Omental fat pad (tissue), 4 donors: ENCODE measurements around the gene ELP2. TPM values are rescaled to one million over a fixed set of nuclear protein-coding genes. Genes with fewer than 3 reads are reported as not detected.
"Not testable (repeated sequence)": the region's sequence is repeated elsewhere in the genome, so short reads cannot be mapped to it uniquely, and the experiment has no call there.

Experiments used
- ATAC-seq: fragments of 150-250 bp; one replicate; pipeline ENCODE4 v1.9.1; 2016; ENCODE audit warnings: mild to moderate bottlenecking, moderate library complexity; ENCODE audit not compliant: low FRiP score
- DNase-seq: peaks from one replicate; pipeline ENCODE4 v3.0.0-alpha.2; 2019; ENCODE audit warnings: low spot score
- total RNA-seq, 4 donors: library from RNA; depleted of rRNA; stranded (reverse); fragments of >200 nt; gene quantifications; one replicate each; pipeline ENCODE4 v1.1.0, GENCODE V29; 2016
- TF ChIP-seq, protein P1 (sequence below), 3 donors: fragments of 450-650 bp; IDR thresholded peaks; one replicate each; pipeline ENCODE4 v1.5.1; 2016 to 2017; ENCODE audit warnings: antibody characterized with exemption in 3 of 3, mild to moderate bottlenecking in 3 of 3, moderate library complexity in 2 of 3

The ELP2 gene
- total RNA-seq, 4 donors from 2014 or later: 43.6 to 62.3 (median 57.7) TPM

DNA sequence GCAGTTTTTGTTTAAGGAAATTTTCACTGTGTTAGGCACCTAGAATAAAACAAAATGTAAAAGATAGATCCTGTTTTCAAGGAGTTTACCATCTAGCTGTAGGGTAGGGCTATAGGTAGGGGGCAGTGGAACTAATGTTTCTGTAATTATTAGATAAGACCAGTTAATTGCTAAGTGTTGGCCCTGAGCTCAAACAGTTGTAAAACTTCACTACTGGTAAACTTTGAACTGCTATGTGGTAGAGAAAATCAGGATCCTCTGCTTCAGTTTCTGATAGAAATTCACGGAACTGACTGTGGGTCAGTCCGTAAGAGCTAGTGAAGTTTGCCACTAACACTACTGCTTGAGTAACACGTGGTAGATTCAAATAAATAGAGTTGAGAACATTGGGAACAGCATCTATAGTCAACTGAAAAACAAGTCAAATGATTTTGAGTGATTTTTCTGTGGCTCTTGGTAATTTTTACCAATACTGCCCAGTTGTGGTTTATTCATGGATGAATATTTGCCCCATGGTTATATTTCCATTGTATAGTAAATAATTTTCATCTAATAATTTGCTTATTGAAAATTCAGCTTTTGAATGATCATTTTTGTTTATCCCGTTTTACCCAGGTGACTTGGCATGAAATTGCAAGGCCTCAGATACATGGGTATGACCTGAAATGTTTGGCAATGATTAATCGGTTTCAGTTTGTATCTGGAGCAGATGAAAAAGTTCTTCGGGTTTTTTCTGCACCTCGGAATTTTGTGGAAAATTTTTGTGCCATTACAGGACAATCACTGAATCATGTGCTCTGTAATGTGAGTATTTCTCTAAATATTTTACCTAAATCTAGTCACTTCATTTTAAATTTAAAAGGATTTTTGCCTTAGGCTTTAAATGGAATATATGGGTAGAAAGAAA lies 26.4 kb downstream of the ELP2 start:
- DNase-seq (no peak), ATAC-seq (no peak)
- TF ChIP-seq, protein P1, sequence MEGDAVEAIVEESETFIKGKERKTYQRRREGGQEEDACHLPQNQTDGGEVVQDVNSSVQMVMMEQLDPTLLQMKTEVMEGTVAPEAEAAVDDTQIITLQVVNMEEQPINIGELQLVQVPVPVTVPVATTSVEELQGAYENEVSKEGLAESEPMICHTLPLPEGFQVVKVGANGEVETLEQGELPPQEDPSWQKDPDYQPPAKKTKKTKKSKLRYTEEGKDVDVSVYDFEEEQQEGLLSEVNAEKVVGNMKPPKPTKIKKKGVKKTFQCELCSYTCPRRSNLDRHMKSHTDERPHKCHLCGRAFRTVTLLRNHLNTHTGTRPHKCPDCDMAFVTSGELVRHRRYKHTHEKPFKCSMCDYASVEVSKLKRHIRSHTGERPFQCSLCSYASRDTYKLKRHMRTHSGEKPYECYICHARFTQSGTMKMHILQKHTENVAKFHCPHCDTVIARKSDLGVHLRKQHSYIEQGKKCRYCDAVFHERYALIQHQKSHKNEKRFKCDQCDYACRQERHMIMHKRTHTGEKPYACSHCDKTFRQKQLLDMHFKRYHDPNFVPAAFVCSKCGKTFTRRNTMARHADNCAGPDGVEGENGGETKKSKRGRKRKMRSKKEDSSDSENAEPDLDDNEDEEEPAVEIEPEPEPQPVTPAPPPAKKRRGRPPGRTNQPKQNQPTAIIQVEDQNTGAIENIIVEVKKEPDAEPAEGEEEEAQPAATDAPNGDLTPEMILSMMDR (IDR thresholded peaks at IDR 0.05): no peak

DNA sequence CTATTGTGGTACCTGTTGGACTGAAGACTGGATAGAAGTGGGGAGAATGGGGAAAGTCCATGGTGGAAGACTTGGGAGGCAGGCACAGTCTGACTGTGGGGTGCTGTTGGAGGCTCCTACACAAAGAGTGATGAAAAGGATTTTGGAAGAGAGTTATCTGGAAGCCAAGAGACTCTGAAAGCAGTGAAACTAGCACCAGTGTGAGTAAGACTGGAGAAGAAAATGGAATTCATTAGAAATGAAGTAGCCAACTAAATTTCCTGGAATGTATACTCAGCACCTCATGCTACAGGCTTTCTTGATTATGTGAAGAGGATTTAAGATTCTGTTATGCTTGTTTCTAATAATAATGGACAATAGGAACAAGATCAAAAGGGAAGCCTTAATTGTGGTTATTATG lies 27.7 kb downstream of the ELP2 start:
- DNase-seq (no peak), ATAC-seq (no peak)
- TF ChIP-seq, protein P1 (IDR thresholded peaks at IDR 0.05): no peak

- DNase-seq (no peak), ATAC-seq (no peak)
- TF ChIP-seq, protein P1 (IDR thresholded peaks at IDR 0.05): no peak
Observed at GRCh38 chr18:36158266-36158867, 28.7 kb downstream of the ELP2 start.

DNA sequence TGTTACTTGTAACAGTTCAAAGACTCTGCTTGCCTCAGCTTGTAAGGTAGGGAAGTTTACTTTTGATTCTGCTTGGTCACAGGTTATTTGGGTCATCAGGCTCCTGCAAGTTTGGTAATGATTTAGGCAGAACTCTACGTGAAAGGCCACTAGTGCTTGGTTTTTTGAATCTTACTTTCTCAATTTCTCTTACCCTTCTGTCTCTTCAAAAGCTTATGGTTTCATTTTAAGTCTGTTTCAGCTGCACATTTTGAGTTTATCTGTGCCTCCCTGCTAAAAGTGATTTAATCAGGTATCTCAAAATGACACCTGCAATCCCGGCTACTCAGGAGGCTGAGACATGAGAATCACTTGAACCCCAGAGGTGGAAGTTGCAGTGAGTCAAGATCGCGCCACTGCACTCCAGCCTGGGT lies 31.3 kb downstream of the ELP2 start:
- no peak for ATAC-seq
- TF ChIP-seq, protein P1 (IDR thresholded peaks at IDR 0.05): no peak
- no peak for DNase-seq

- DNase-seq (no peak), ATAC-seq (no peak)
- TF ChIP-seq, protein P1 (IDR thresholded peaks at IDR 0.05): no peak
Observed at GRCh38 chr18:36162981-36163380, 33.3 kb downstream of the ELP2 start.

- no peak for ATAC-seq
- DNase-seq: no peak
- TF ChIP-seq, protein P1 (IDR thresholded peaks at IDR 0.05): no peak
Observed at GRCh38 chr18:36167692-36168218, 38.1 kb downstream of the ELP2 start.

DNA sequence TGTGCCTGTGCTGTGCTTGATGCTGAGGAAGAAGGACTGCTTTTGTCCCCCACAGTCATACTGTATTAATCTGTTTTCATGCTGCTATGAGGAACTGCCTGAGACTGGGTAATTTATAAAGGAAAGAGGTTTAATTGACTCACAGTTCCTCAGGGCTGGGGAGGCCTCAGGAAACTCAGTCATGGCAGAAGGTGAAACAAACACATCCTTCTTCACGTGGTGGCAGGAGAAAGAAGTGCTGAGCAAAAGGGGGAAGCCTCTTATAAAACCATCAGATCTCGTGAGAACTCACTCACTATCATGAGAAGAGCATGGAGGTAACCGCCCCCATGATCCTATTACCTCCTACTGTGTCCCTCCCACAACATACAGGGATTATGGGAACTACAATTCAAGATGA lies 38.6 kb downstream of the ELP2 start:
- DNase-seq, ATAC-seq: not testable (repeated sequence)
